Vein endothelial cell (primary cell): ENCODE measurements around the gene TPD52L2. TPM values are rescaled to one million over a fixed set of nuclear protein-coding genes. Genes with fewer than 3 reads are reported as not detected.

Experiments used
- small RNA-seq: library from RNA; depleted of rRNA; stranded (forward); fragments of <200 nt; gene quantifications from one replicate; pipeline ENCODE3, GENCODE V24; 2012
- total RNA-seq: library from RNA; depleted of rRNA; stranded (reverse); fragments of >200 nt; gene quantifications from 2 replicates; pipeline ENCODE4 v1.2.3, GENCODE V29; 2012

Gene TPD52L2
- 153 and 174 TPM in 2 replicates for total RNA-seq

DNA sequence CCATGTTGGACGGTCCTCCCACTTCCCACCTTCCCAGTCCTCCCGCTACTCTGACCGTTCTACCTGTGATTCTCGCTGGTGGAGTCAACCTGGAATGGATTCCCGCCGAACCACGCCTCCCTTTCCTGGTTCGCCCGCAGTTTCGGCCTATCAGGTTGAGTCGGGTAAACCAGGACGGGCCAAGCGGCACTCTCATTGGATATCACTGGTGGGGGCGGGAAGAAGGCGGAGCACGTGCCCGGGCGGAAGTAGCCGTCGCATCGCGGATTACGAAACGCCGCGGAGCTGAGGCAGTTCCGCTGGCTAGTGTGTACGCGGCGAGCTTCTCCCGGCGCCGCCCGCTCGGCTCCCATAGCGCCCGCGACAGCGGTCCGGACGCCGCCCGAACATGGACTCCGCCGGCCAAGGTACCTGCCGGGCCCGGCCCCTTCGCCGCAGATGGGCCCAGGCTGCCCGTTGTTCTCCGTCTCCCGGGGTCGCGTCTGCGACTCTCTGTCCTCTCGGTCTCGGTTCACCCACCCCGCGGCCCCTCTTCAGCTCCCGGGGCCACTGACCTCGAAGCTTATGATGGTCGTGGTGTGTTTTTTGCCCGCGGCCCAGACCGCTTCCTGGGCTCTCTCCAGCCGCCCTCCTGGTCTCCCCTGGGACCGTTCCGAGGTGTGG is at the start of gene TPD52L2:
TPD52L2 (plus strand) TSS at position 293 of the 663 bp plus-strand sequence; CDS start at position 389, 96 bp downstream.

DNA sequence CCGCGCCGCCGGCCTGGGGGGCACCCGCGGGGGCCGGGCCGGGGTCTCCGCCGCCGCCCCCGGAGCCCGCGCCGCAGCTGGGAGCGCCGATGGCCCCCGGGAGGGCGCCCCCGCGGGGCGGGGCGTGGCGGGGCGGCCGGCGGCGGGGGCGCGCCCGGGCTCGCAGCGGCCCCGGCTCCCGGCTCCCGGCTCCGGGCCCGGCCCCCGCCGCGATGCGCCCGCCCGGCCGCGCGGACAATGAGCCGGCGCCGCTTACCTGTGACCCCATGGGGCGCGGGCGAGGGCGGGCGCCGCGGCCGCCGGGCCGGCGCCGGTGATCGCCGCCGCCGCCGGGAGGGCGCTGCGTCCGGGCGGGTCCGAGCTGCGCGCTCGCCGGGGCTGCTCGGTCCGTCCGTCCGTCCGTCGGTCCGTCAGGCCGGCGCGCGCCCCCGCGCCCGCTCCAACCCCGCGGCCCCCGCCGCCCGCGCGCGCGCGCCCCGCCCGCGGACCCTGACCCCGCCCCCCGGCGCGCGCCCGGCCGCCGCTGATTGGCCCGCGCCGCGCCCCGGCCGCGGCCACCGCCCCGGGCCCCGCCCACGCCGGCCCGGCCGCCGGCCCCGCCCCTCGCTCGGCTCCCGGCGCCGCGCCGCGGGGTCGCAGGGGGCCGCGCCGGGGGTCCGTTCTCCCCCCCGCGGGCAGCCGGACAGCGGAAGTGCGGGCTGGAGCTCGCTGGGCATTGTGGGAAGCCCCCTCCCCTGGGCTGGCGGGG is 34.1 kb upstream of the TPD52L2 start, which contains the start of gene ZBTB46:
ZBTB46 (minus strand) TSS at position 424 of the 748 bp plus-strand sequence. CDS start 40,507 bp downstream, outside the sequence.

DNA sequence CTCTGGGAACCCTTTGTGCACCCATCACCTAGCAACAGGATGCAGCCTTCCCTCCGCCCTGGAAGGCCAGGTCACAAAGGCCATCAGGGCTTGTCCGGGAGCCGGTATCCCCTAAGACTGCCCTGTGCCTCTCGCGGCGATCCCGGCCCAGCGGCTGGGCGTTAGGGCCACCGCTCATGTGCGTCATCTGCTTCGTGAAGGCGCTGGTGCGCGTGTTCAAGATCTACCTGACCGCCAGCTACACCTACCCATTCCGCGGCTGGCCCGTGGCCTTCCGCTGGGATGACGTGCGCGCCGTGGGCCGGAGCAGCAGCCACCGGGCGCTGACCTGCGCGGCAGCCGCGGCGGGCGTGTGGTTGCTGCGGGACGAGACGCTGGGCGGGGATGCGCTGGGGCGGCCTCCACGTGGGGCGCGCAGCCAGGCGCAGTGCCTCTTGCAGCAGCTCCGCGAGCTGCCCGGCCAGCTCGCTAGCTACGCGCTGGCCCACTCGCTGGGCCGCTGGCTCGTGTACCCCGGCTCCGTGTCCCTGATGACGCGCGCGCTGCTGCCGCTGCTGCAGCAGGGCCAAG is 3.6 kb upstream of the TPD52L2 start, which contains the start of gene ABHD16B:
ABHD16B (plus strand) TSS at position 134 of the 570 bp plus-strand sequence; CDS start at position 177, 43 bp downstream.

DNA sequence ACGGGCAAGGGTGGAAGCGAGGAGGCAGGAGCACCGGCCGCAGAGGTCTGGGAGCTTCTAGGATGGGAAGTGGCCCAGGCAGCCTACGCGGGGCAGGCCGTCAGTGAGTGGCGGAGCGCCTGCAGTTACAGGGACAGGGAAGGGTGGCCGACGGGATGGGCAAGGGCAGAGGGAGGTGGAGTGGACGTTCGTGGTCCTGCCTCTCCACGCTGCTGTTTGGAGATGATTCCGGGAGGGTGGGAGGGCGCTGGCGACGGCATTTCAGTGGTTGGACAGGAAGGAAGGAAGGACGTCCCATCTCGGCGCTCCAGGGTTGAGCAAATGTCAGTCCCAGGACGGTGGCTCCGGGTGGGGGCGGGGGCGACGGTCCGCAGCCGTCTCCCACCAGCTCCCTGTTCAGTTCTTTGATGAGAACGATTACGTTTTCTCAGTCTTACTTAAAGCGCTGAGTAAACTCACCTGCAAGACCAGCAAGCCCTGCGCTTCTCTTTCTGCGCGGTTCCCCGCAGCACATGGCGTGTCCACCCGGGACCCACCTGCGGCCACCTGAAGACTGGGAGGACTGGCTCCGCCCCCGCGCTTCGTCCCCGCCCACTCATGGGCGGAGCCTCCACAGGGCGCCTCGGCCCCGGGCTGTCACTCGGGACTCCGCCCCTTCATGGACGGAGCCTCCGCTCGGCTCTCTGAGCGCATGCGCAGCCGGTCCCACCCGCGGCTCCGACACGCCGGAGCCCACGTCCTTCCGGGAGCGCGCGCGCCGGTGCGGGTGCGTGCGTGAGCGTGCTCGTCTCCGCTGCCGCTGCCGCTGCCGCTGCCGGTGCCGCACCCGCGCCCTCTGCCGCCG is 29.5 kb downstream of the TPD52L2 start, which contains the start of gene DNAJC5:
DNAJC5 (plus strand) TSS at position 769 of the 844 bp plus-strand sequence. CDS start 33,220 bp downstream, outside the sequence.

Small RNAs within 50 kb of the gene (small RNA-seq; reads per million reads assigned to genes)
- gene MIR941-2 = not detected
- not detected for gene MIR941-4
- not detected for gene MIR941-5
- 5.4 reads per million, percentile 93 among the genes with 10 or more reads in this experiment for gene RNU1-134P

Other genes starting within 250 kb of the TPD52L2 start
- 10.8 and 12.4 TPM in 2 replicates for gene GMEB2, start 238.2 kb upstream of the TPD52L2 start, total RNA-seq
- 0.57 and 5.6 TPM in 2 replicates for gene STMN3, start 211.8 kb upstream of the TPD52L2 start, total RNA-seq
- gene RTEL1, start 207.0 kb upstream of the TPD52L2 start, total RNA-seq = 13.7 and 17.8 TPM in 2 replicates
- 22.1 and 41.5 TPM in 2 replicates for gene TNFRSF6B, start 168.6 kb upstream of the TPD52L2 start, total RNA-seq
- 22.9 and 28.1 TPM in 2 replicates for gene ARFRP1, start 157.3 kb upstream of the TPD52L2 start, total RNA-seq
- gene ZGPAT, start 157.2 kb upstream of the TPD52L2 start, total RNA-seq = 18.0 and 25.2 TPM in 2 replicates
- gene LIME1, start 128.6 kb upstream of the TPD52L2 start, total RNA-seq = 2.9 and 3.7 TPM in 2 replicates
- 26.7 and 35.9 TPM in 2 replicates for gene SLC2A4RG, start 125.5 kb upstream of the TPD52L2 start, total RNA-seq
- 13.1 and 14.4 TPM in 2 replicates for gene ZBTB46, start 34.0 kb upstream of the TPD52L2 start, total RNA-seq
- gene ABHD16B, start 3.8 kb upstream of the TPD52L2 start, total RNA-seq = not detected in 2 replicates
- gene DNAJC5, start 29.9 kb downstream of the TPD52L2 start, total RNA-seq = 89.5 and 96.4 TPM in 2 replicates
- 32.4 and 37.9 TPM in 2 replicates for gene UCKL1, start 91.1 kb downstream of the TPD52L2 start, total RNA-seq
- gene ZNF512B, start 104.7 kb downstream of the TPD52L2 start, total RNA-seq = 18.9 and 22.9 TPM in 2 replicates
- gene SAMD10, start 114.4 kb downstream of the TPD52L2 start, total RNA-seq = 3.7 and 6.5 TPM in 2 replicates
- gene PRPF6, start 115.9 kb downstream of the TPD52L2 start, total RNA-seq = 66.8 and 80.7 TPM in 2 replicates
- 3.6 and 3.9 TPM in 2 replicates for gene C20orf204, start 170.9 kb downstream of the TPD52L2 start, total RNA-seq
- 52.4 and 56.8 TPM in 2 replicates for gene SOX18, start 184.4 kb downstream of the TPD52L2 start, total RNA-seq
- 25.5 and 43.8 TPM in 2 replicates for gene TCEA2, start 197.9 kb downstream of the TPD52L2 start, total RNA-seq
- gene RGS19, start 214.2 kb downstream of the TPD52L2 start, total RNA-seq = 28.9 and 29.7 TPM in 2 replicates
- gene OPRL1, start 214.8 kb downstream of the TPD52L2 start, total RNA-seq = 1.3 and 2.9 TPM in 2 replicates
- 0.33 TPM in 1 of 2 replicates, not detected in the other for gene LKAAEAR1, start 219.1 kb downstream of the TPD52L2 start, total RNA-seq
- not detected in 2 replicates for gene NPBWR2, start 242.3 kb downstream of the TPD52L2 start, total RNA-seq